Progenitor cell of endocrine pancreas (in vitro differentiated cells): ENCODE data around the gene STT3B. TPM values are rescaled to one million over a fixed set of nuclear protein-coding genes. Genes with fewer than 3 reads are reported as not detected.
A peak's percentile ranks its signal among the peaks of the same experiment; 100 is the strongest.

Source experiments
- DNase-seq: peaks from one replicate; pipeline ENCODE4 v3.0.0; 2021; ENCODE audit warnings: low spot score; ENCODE audit not compliant: unreplicated experiment
- H3K27ac Mint-ChIP-seq: 2 replicates; pipeline ENCODE4 v1.8.0; 2021; ENCODE audit warnings: mild to moderate bottlenecking, moderate library complexity, mixed read lengths
- H3K27me3 Mint-ChIP-seq: 2 replicates; pipeline ENCODE4 v1.8.0; 2021; ENCODE audit warnings: mixed read lengths
- H3K36me3 Mint-ChIP-seq: 2 replicates; pipeline ENCODE4 v1.8.0; 2022; ENCODE audit warnings: mixed read lengths; ENCODE audit not compliant: insufficient read depth
- H3K4me1 Mint-ChIP-seq: 2 replicates; pipeline ENCODE4 v1.8.0; 2021; ENCODE audit warnings: low read depth, mixed read lengths
- H3K4me3 Mint-ChIP-seq: 2 replicates; pipeline ENCODE4 v1.8.0; 2021; ENCODE audit warnings: low read depth, mild to moderate bottlenecking, moderate library complexity, mixed read lengths
- H3K9me3 Mint-ChIP-seq: 2 replicates; pipeline ENCODE4 v1.8.0; 2021; ENCODE audit warnings: low read depth, mixed read lengths
- long read RNA-seq: library from polyadenylated mRNA; unstranded; transcript quantifications from one replicate; pipeline ENCODE4 v2.0.0, GENCODE V29; 2020
- total RNA-seq: library from RNA; stranded (reverse); gene quantifications from 2 replicates; pipeline ENCODE4 v1.2.1, GENCODE V29; 2021
- TF ChIP-seq, protein P1 (sequence below): fragments of 200-600 bp; sonication (generic); IDR thresholded peaks from one replicate; pipeline ENCODE4 v1.5.0; 2021; ENCODE audit warnings: antibody characterized with exemption, mild to moderate bottlenecking; ENCODE audit not compliant: unreplicated experiment

The STT3B gene
- 147 and 154 TPM in 2 replicates for total RNA-seq
- long read RNA-seq, full-length matches to known transcripts = 5 of 83 reads
- long read RNA-seq, partial matches to known transcripts = 63 of 83 reads
- long read RNA-seq, other reads (novel, unspliced or antisense) = 15 of 83 reads

DNA sequence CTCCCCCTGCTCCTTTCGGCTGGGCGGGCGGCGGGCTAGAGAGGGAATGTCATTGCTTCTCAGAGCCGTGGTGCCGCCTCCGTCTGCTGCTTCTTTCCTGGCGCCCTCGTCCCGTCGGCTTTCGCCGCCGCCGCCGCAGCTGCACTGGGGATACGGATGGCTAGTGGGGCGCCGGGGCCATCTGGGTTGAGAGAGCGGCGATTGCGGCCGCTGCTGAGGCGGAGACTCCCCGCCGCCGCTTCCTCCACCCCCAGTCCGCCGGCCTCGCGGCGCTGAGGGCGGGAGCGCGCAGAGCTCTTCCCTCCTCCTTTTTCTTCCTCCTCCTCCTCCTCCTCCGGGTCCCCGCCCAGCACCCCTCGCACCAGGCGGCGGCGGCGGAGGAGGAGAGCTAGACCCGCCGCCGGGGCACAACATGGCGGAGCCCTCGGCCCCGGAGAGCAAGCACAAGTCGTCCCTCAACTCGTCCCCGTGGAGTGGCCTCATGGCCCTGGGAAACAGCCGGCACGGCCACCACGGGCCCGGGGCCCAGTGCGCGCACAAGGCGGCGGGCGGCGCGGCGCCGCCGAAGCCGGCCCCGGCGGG, at the start of gene STT3B:
Gene STT3B, plus strand, starts transcription at position 339 of the 582 bp plus-strand sequence. Its CDS starts 74 bp downstream, at position 413.
- Mint-ChIP-seq H3K36me3 (peaks cover 2% of the 10 kb centered on the region), H3K9me3 (no peaks in the 10 kb centered on the region), H3K27me3 (no peaks in the 10 kb centered on the region), H3K4me1 (peaks cover 29% of the 10 kb centered on the region), H3K27ac (peak within 1 kb of the TSS; percentile 100), H3K4me3 (no peak within 1 kb of the TSS)
- TF ChIP-seq, protein P1, sequence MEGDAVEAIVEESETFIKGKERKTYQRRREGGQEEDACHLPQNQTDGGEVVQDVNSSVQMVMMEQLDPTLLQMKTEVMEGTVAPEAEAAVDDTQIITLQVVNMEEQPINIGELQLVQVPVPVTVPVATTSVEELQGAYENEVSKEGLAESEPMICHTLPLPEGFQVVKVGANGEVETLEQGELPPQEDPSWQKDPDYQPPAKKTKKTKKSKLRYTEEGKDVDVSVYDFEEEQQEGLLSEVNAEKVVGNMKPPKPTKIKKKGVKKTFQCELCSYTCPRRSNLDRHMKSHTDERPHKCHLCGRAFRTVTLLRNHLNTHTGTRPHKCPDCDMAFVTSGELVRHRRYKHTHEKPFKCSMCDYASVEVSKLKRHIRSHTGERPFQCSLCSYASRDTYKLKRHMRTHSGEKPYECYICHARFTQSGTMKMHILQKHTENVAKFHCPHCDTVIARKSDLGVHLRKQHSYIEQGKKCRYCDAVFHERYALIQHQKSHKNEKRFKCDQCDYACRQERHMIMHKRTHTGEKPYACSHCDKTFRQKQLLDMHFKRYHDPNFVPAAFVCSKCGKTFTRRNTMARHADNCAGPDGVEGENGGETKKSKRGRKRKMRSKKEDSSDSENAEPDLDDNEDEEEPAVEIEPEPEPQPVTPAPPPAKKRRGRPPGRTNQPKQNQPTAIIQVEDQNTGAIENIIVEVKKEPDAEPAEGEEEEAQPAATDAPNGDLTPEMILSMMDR = no peak
- DNase-seq = no peak

- H3K27me3 Mint-ChIP-seq = peaks cover 4% of the 10 kb centered on the region
Measured at GRCh38 chr3:31483776-31484175, 48.9 kb upstream of the STT3B start.

GRCh38 chr3:31485196-31485595, 47.5 kb upstream of the STT3B start:
- DNase-seq = no peak
- TF ChIP-seq, protein P1 = no peak

More at GRCh38 chr3:31483776-31484175, 48.9 kb upstream of the STT3B start:
- H3K4me3 Mint-ChIP-seq = no peak overlapping the region
- no peaks in the 10 kb centered on the region for H3K9me3 Mint-ChIP-seq
- H3K4me1 Mint-ChIP-seq = peaks cover 22% of the 10 kb centered on the region
- H3K36me3 Mint-ChIP-seq = no peaks in the 10 kb centered on the region
- DNase-seq = no peak
- TF ChIP-seq, protein P1 = no peak
- H3K27ac Mint-ChIP-seq = no peak overlapping the region

GRCh38 chr3:31486865-31487533, 45.7 kb upstream of the STT3B start:
- peak overlapping the region; percentile 19 for H3K4me3 Mint-ChIP-seq
- no peak for DNase-seq
- peaks cover 22% of the 10 kb centered on the region for H3K4me1 Mint-ChIP-seq
- TF ChIP-seq, protein P1 = no peak
- no peaks in the 10 kb centered on the region for H3K9me3 Mint-ChIP-seq
- H3K27me3 Mint-ChIP-seq = no peaks in the 10 kb centered on the region
- H3K36me3 Mint-ChIP-seq = no peaks in the 10 kb centered on the region
- H3K27ac Mint-ChIP-seq = peak overlapping the region; percentile 80

More at GRCh38 chr3:31485196-31485595, 47.5 kb upstream of the STT3B start:
- Mint-ChIP-seq H3K27ac (no peak overlapping the region), H3K4me1 (peaks cover 22% of the 10 kb centered on the region), H3K27me3 (peaks cover 4% of the 10 kb centered on the region), H3K36me3 (no peaks in the 10 kb centered on the region), H3K4me3 (no peak overlapping the region), H3K9me3 (no peaks in the 10 kb centered on the region)

- Mint-ChIP-seq H3K27me3 (no peaks in the 10 kb centered on the region), H3K36me3 (no peaks in the 10 kb centered on the region), H3K27ac (no peak overlapping the region), H3K4me3 (no peak overlapping the region), H3K4me1 (peaks cover 22% of the 10 kb centered on the region), H3K9me3 (peaks cover 3% of the 10 kb centered on the region)
- no peak for DNase-seq
- TF ChIP-seq, protein P1 = no peak
Measured at GRCh38 chr3:31488475-31489017, 44.2 kb upstream of the STT3B start.
